IMR-90 (cell line): Measurements from ENCODE around the gene C1GALT1. TPM values are rescaled to one million over a fixed set of nuclear protein-coding genes. Genes with fewer than 3 reads are reported as not detected.
"Not testable (repeated sequence)": the region's sequence is repeated elsewhere in the genome, so short reads cannot be mapped to it uniquely, and the experiment has no call there.

Experiments used
- ATAC-seq: fragments of 200-7000 bp; cut with Tn5 transposase; 2 replicates; pipeline ENCODE4 v1.9.1; 2020; ENCODE audit warnings: low read depth, mild to moderate bottlenecking, moderate library complexity
- BruUV-seq: library from RNA; stranded (reverse); fragments of 400-500 nt; replicated peaks from 2 replicates; lab custom pipeline; 2021; lab: Mats Ljungman, UMichigan
- CTCF ChIA-PET: fragments of 300-600 bp; formaldehyde crosslinking; extraction: SDS; loops from one replicate; lab custom pipeline; 2021; ENCODE audit warnings: antibody characterized with exemption; lab: Yijun Ruan, JAX
- POLR2A ChIA-PET: fragments of 300-600 bp; sonication (Branson Sonifier 250); formaldehyde crosslinking; loops from one replicate; lab custom pipeline; 2022; ENCODE audit warnings: antibody characterized with exemption; ENCODE audit not compliant: unreplicated experiment; lab: Charles Lee
- DNase-seq: peaks from one replicate; pipeline ENCODE4 v3.0.0; 2013
- H2AFZ ChIP-seq: replicated peaks from 2 replicates; pipeline ENCODE3; 2013; ENCODE audit warnings: low read length, mild to moderate bottlenecking; ENCODE audit not compliant: poor library complexity
- H2AK5ac ChIP-seq: 2 replicates; pipeline ENCODE4 v1.6.1; 2013; ENCODE audit warnings: low read depth, low read length, inconsistent platforms
- H2AK9ac ChIP-seq: replicated peaks from 2 replicates; pipeline ENCODE3; 2013; ENCODE audit warnings: mild to moderate bottlenecking, low read depth, low read length, moderate library complexity; ENCODE audit not compliant: poor library complexity
- H2BK120ac ChIP-seq: 2 replicates; pipeline ENCODE4 v1.6.1; 2013; ENCODE audit warnings: low read depth, low read length, inconsistent platforms
- H2BK15ac ChIP-seq: 3 replicates; pipeline ENCODE4 v1.6.1; 2013; ENCODE audit warnings: low read depth, low read length, inconsistent platforms
- H2BK20ac ChIP-seq: 2 replicates; pipeline ENCODE4 v1.6.1; 2013; ENCODE audit warnings: low read depth, mild to moderate bottlenecking, inconsistent platforms, low read length, moderate library complexity
- H2BK5ac ChIP-seq: 2 replicates; pipeline ENCODE4 v1.6.1; 2013; ENCODE audit warnings: mild to moderate bottlenecking, low read depth, low read length, inconsistent platforms; ENCODE audit not compliant: poor library complexity, severe bottlenecking
- H3K14ac ChIP-seq: replicated peaks from 2 replicates; pipeline ENCODE4 v1.6.1; 2013; ENCODE audit warnings: low read depth, low read length, inconsistent platforms
- H3K18ac ChIP-seq: 2 replicates; pipeline ENCODE4 v1.6.1; 2013; ENCODE audit warnings: low read depth, low read length, control low read depth
- H3K23ac ChIP-seq: 2 replicates; pipeline ENCODE4 v1.6.1; 2013; ENCODE audit warnings: low read depth, low read length, inconsistent platforms
- H3K27ac ChIP-seq: 2 replicates; pipeline ENCODE4 v1.5.1; 2013; ENCODE audit warnings: mild to moderate bottlenecking, control low read depth, low read length; ENCODE audit not compliant: insufficient read depth
- H3K27me3 ChIP-seq: 2 replicates; pipeline ENCODE4 v1.6.1; 2013; ENCODE audit warnings: low read length; ENCODE audit not compliant: control insufficient read depth, insufficient read depth
- H3K36me3 ChIP-seq: 2 replicates; pipeline ENCODE4 v1.6.1; 2013; ENCODE audit warnings: low read length, mixed read lengths; ENCODE audit not compliant: control insufficient read depth, insufficient read depth
- H3K4ac ChIP-seq: 2 replicates; pipeline ENCODE4 v1.6.1; 2013; ENCODE audit warnings: low read depth, low read length, inconsistent platforms
- H3K4me1 ChIP-seq: 2 replicates; pipeline ENCODE4 v1.6.1; 2013; ENCODE audit warnings: low read length, mixed read lengths; ENCODE audit not compliant: control insufficient read depth, insufficient read depth
- H3K4me2 ChIP-seq: 2 replicates; pipeline ENCODE4 v1.6.1; 2013; ENCODE audit warnings: low read depth, mild to moderate bottlenecking, control low read depth, low read length, moderate library complexity
- H3K4me3 ChIP-seq: 2 replicates; pipeline ENCODE4 v1.5.1; 2013; ENCODE audit warnings: low read depth, mild to moderate bottlenecking, control low read depth, low read length, moderate library complexity; ENCODE audit not compliant: insufficient read depth
- H3K56ac ChIP-seq: 2 replicates; pipeline ENCODE4 v1.6.1; 2013; ENCODE audit warnings: low read length, inconsistent platforms; ENCODE audit not compliant: insufficient read depth; ENCODE audit errors: extremely low read depth
- H3K79me1 ChIP-seq, 2 experiments: 2 replicates each; pipeline ENCODE4 v1.6.1; 2013; ENCODE audit warnings: low read length in 2 of 2, inconsistent platforms in 1 of 2, low read depth in 1 of 2
- H3K9ac ChIP-seq: 2 replicates; pipeline ENCODE4 v1.6.1; 2013; ENCODE audit warnings: low read depth, low read length, control low read depth
- H3K9me1 ChIP-seq: 2 replicates; pipeline ENCODE4 v1.6.1; 2013; ENCODE audit warnings: low read length, inconsistent platforms; ENCODE audit not compliant: insufficient read depth
- H3K9me3 ChIP-seq: 2 replicates; pipeline ENCODE4 v1.6.1; 2013; ENCODE audit warnings: low read length; ENCODE audit not compliant: control insufficient read depth, insufficient read depth
- H4K20me1 ChIP-seq: 2 replicates; pipeline ENCODE4 v1.6.1; 2013; ENCODE audit warnings: low read length, inconsistent platforms; ENCODE audit not compliant: insufficient read depth
- H4K5ac ChIP-seq: 2 replicates; pipeline ENCODE4 v1.6.1; 2013; ENCODE audit warnings: mild to moderate bottlenecking, low read depth, low read length, control low read depth
- H4K8ac ChIP-seq, 2 experiments: 2 replicates each; pipeline ENCODE4 v1.6.1; 2013; ENCODE audit warnings: low read depth in 2 of 2, low read length in 2 of 2, control low read depth in 1 of 2, inconsistent platforms in 1 of 2
- H4K91ac ChIP-seq: 2 replicates; pipeline ENCODE4 v1.6.1; 2013; ENCODE audit warnings: low read depth, low read length, inconsistent platforms; ENCODE audit not compliant: insufficient read depth
- WGBS, 2 experiments: methylation state at CpG; one replicate each; pipeline versions ENCODE4 v1.1.5 to v1.1.7; 2013; ENCODE audit warnings: missing lambda C conversion rate in 2 of 2; ENCODE audit not compliant: insufficient read length in 1 of 2; ENCODE audit errors: extremely low coverage in 2 of 2; 5-methylcytosine and 5-hydroxymethylcytosine counted together
- dilution Hi-C: fragments of 300-500 bp; cut with HindIII; formaldehyde crosslinking; loops from one replicate; pipeline ENCODE4 v1.14.3; 2018; ENCODE audit warnings: low sequenced_read_pairs; ENCODE audit not compliant: unreplicated experiment
- in situ Hi-C: fragments of 300-500 bp; cut with MboI; formaldehyde crosslinking; loops from 3 replicates; pipeline ENCODE4 v1.14.3; 2019; ENCODE audit warnings: low sequenced_read_pairs, inconsistent platforms, mixed read lengths
- intact Hi-C: fragments of 100-400 bp; cut with micrococcal nuclease; formaldehyde crosslinking; loops from 2 replicates; pipeline ENCODE4 v1.10.0; 2022
- polyA plus RNA-seq, 3 experiments: library from polyadenylated mRNA; depleted of rRNA; stranded (reverse); fragments of >200 nt; gene quantifications; 2 replicates each; pipeline ENCODE4 v1.2.3, GENCODE V29; 2012; ENCODE audit warnings: low replicate concordance in 1 of 3
- total RNA-seq: library from RNA; depleted of rRNA; stranded (reverse); fragments of >200 nt; gene quantifications from 2 replicates; pipeline ENCODE4 v1.2.3, GENCODE V29; 2012

Gene C1GALT1
- total and polyA plus RNA-seq, 2 of the 4 experiments (the other 2 are of a cell fraction), result 11.6 to 12.2 TPM

DNA sequence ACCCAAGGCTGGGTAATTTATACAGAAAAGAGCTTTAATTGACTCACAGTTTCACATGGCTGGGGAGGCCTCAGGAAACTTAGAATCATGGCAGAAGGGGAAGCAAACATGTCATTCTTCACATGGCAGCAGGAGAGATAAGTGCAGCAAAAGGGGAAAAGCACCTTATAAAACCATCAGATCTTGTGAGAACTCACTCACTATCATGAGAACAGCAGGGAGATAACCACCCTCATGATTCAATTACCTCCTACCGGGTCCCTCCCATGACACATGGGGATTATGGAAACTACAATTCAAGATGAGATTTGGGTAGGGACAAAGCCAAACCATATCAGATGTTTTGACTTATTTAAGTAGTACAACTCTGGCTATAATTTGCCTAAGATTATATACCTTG, 46.4 kb upstream of the C1GALT1 start:
- H2AFZ ChIP-seq, BruUV-seq, H3K9me3 ChIP-seq, H3K4me3 ChIP-seq, H3K18ac ChIP-seq, H3K4ac ChIP-seq, intact Hi-C loops, H3K9me1 ChIP-seq, H3K79me1 ChIP-seq, H2BK20ac ChIP-seq, dilution Hi-C loops, DNase-seq, H4K8ac ChIP-seq, H4K91ac ChIP-seq, H3K14ac ChIP-seq, H4K20me1 ChIP-seq, in situ Hi-C loops, H3K4me1 ChIP-seq, ATAC-seq, H4K5ac ChIP-seq, H2BK120ac ChIP-seq, H3K27ac ChIP-seq, H2AK9ac ChIP-seq, H2BK15ac ChIP-seq, H3K23ac ChIP-seq, H3K36me3 ChIP-seq, H3K56ac ChIP-seq, CTCF ChIA-PET, POLR2A ChIA-PET, H2BK5ac ChIP-seq, H2AK5ac ChIP-seq, H3K9ac ChIP-seq, H3K27me3 ChIP-seq: not testable (repeated sequence)
- H3K4me2 ChIP-seq, result peak overlapping the region; percentile 45; the same call in 1 of the 2 replicates
- WGBS, 2 experiments, result no CpG with 5 or more reads among the region's 1 CpG
